ENCODE measurements around the gene FBXL7. TPM values are rescaled to one million over a fixed set of nuclear protein-coding genes. Genes with fewer than 3 reads are reported as not detected.

FBXL7 gene
- total and polyA plus RNA-seq, 9 of the 15 experiments (the other 6 are each of a cell fraction or from before 2014, with no cell fraction given): 0.04 to 0.08 TPM; not detected in 7

- Histone ChIP-seq H3K27ac (ENCODE audit: extremely low read depth, low read depth, low read length) (no peak overlapping the region), H3K4me3 (no peak overlapping the region), H3K9me1 (ENCODE audit: control insufficient read depth, insufficient read depth, low read length) (no peaks in the 10 kb centered on the region), H3K27me3 (ENCODE audit: control insufficient read depth in 2 of 2, insufficient read depth in 2 of 2, low read length in 2 of 2) (no peaks in the 10 kb centered on the region), H3K9ac (ENCODE audit: insufficient read depth in 1 of 2, low read depth in 2 of 2, low read length in 2 of 2) (no peak overlapping the region), H3K9me3 (replicated peaks; ENCODE audit: control insufficient read depth, insufficient read depth, low read depth, low read length) (no peaks in the 10 kb centered on the region; the same call in 1 of the 2 replicates), H3K79me2 (ENCODE audit: control insufficient read depth, insufficient read depth, low read length) (no peaks in the 10 kb centered on the region), H3K4me1 (replicated peaks in 1 of 2; ENCODE audit: control insufficient read depth in 2 of 2, insufficient read depth in 2 of 2, low read length in 2 of 2) (no peaks in the 10 kb centered on the region), H3K4me2 (ENCODE audit: insufficient read depth, low read length) (no peak overlapping the region), H2AFZ (ENCODE audit: low read depth, low read length) (no peak overlapping the region), H4K20me1 (replicated peaks; ENCODE audit: control insufficient read depth, insufficient read depth, low read length) (no peaks in the 10 kb centered on the region), H3K36me3 (ENCODE audit: control insufficient read depth, insufficient read depth, low read length) (no peaks in the 10 kb centered on the region)
- FAIRE-seq: no peak
- in situ Hi-C loops (cut with MboI): no loop called here
- no TSS peak for BruUV-seq (replicated peaks)
- no peak for DNase-seq (ENCODE audit: extremely low read depth in 1 of 4, low spot score in 3 of 4)
- no peak for ATAC-seq
- intact Hi-C loops (cut with micrococcal nuclease): no loop called here
- 0% methylated on average over 5 of the region's 5 CpGs for WGBS (ENCODE audit: insufficient coverage, low coverage, missing lambda C conversion rate)
- ChIA-PET POLR2A (no interaction called here), CTCF (ENCODE audit: low intra/inter-chr PET ratio) (no interaction called here)
- no peak for TF ChIP-seq GTF2B (IDR thresholded peaks at IDR 0.05; ENCODE audit: extremely low read depth, insufficient read length)
- TF ChIP-seq ZKSCAN3 (CRISPR knock-in tag; IDR thresholded peaks at IDR 0.05): no peak
- no peak for TF ChIP-seq CAMTA2 (CRISPR knock-in tag; conservative IDR thresholded peaks at IDR 0.05)
- no peak for TF ChIP-seq MLX (CRISPR knock-in tag; conservative IDR thresholded peaks at IDR 0.05)
- no peak for TF ChIP-seq CUX1 (CRISPR knock-in tag; IDR thresholded peaks at IDR 0.05)
- TF ChIP-seq ZFP91 (CRISPR knock-in tag; IDR thresholded peaks at IDR 0.05): no peak
- no peak for TF ChIP-seq FOXP1 (CRISPR knock-in tag; IDR thresholded peaks at IDR 0.05)
- TF ChIP-seq BCLAF1 (IDR thresholded peaks at IDR 0.05; ENCODE audit: borderline replicate concordance in 1 of 2, control insufficient read depth in 1 of 2, low read depth in 2 of 2, low read length in 1 of 2): no peak
Measured at GRCh38 chr5:15737871-15738664, 238.1 kb downstream of the FBXL7 start.

Data from K562 (cell line).